A172 (cell line): ENCODE results near the gene ENOX1. TPM values are rescaled to one million over a fixed set of nuclear protein-coding genes. Genes with fewer than 3 reads are reported as not detected.
A peak's percentile ranks its signal among the peaks of the same experiment; 100 is the strongest.
"Not testable (repeated sequence)": the region's sequence is repeated elsewhere in the genome, so short reads cannot be mapped to it uniquely, and the experiment has no call there.

Source experiments
- DNase-seq: peaks from one replicate; pipeline ENCODE4 v3.0.0-alpha.2; 2015; ENCODE audit warnings: low spot score
- total RNA-seq: library from RNA; depleted of rRNA; stranded (reverse); fragments of >200 nt; shearing (Covaris generic); gene quantifications from 2 replicates; pipeline ENCODE4 v1.2.3, GENCODE V29; 2014

Gene ENOX1
- total RNA-seq, 1 experiment from 2014 or later = not detected

GRCh38 chr13:43356567-43356966 lies 430.2 kb downstream of the ENOX1 start:
- DNase-seq = no peak

GRCh38 chr13:43355774-43356173 lies 431.0 kb downstream of the ENOX1 start:
- DNase-seq = no peak

DNA sequence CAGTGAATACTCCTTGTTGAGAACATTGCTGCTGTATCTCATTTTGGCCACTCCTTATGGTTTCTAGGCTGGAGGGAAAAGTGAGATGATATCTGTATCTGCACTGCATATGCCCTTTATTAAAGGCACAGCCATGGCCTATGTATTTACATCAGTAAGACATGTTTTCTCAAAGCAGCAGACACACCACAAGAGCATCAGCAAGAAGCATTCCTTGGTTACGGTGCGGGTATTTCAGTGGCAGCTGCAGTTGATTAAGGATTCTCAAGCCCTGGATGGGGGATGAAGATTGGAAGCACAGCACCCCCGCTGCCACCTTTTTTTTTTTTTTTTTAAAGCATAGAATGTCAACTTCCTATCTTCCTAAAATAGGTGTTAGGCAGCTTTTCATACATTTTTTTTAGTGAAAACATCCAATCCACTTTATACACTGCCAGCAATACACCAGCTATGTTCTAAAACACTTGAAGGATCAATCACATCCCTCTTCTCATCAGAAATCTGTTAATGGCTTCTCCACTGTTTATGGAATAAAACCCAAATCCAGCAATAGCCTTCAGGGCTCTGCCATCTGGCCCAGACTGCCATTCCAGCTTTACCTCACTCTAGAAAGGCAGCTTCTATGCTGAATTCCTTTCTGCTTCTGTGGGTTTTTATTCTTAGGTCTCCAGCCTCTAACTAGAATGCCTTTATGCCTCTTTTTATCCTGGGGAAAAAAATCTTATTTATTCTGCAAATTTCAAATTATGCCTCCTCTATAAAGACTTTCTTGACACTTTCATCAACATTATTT lies 432.4 kb downstream of the ENOX1 start:
- no peak for DNase-seq

DNA sequence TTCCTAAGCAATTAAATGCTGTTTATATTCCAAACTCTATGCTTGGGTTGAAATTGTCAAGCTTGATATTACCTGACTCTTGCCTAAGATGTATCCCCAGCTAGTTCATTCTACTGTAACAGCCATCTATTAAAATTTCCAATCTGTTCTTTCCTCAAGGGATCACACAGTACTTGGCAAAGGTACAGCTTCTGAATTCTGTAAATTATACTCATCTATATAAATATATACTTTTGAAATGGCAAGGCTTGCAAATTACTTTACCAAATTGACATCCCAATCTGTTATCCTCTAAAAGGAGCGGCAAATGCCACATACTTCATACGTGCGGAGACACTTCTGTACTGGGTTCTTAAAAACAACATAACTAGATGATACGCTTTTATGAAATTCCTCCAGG lies 433.1 kb downstream of the ENOX1 start:
- DNase-seq = no peak

DNA sequence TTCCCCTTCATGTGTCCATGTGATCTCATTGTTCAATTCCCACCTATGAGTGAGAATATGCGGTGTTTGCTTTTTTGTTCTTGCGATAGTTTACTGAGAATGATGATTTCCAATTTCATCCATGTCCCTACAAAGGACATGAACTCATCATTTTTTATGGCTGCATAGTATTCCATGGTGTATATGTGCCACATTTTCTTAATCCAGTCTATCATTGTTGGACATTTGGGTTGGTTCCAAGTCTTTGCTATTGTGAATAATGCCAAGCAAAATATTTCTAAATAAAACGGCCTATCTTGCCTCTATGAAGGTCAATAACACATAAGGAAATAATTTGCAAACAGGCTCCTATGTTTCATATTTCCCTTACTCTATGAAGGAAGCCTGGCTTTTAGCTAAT lies 435.2 kb downstream of the ENOX1 start:
- DNase-seq = not testable (repeated sequence)

DNA sequence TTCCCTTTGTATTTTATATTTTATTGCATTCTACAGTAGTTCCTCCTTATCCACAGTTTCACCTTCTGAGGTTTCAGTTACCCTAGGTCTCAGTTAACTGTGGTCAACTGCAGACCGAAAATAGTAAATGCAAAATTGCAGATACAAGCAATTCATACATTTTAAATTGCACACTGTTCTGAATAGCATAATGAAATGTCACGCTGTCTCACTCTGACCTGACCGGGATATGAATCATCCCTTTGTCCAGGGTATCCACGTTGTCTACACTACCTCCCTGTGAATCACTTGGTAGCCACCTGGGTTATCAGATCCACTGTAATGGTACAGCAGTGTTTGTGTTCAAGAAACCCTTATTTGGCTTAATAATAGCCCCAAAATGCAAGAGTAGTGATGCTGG lies 438.4 kb downstream of the ENOX1 start:
- peak; percentile 66 for DNase-seq

- no peak for DNase-seq
Observed at GRCh38 chr13:43347877-43348276, 438.9 kb downstream of the ENOX1 start.

DNA sequence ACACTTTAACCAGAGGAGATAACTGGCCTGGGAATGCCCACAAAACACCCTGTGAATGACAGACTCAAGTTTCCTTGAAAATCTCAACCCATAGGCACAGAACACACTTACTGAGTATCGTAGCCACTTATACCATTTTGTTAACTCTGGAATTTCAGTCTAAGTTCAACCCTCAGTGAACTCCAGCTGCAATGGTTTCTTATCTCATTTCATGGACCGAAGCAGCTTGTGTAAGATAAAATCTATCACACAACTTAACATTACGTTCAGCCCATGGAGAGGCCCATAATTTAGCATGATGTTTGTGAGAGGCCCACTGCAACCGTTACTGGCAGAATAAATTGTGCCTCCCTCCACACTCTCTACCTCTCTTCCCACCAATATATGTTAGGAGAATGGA lies 440.3 kb downstream of the ENOX1 start:
- DNase-seq = no peak

DNA sequence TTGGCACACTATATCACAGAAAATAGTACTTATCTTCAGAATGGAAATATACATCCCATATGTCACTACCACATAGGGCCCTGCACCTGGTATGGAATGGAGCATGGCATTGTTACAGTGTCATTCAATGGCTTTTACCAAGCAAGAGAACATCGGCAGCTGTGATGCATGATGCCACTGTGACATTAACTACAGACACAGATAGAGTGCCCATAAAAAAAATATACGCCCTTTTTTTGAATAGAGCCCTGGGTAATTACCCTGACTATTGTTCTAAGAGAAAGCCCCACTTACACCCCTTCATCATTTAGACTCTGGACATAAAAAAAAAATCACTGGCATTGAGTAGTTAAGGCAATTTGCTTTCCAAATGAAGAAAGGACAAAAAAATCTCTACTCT lies 443.1 kb downstream of the ENOX1 start:
- DNase-seq = no peak

DNA sequence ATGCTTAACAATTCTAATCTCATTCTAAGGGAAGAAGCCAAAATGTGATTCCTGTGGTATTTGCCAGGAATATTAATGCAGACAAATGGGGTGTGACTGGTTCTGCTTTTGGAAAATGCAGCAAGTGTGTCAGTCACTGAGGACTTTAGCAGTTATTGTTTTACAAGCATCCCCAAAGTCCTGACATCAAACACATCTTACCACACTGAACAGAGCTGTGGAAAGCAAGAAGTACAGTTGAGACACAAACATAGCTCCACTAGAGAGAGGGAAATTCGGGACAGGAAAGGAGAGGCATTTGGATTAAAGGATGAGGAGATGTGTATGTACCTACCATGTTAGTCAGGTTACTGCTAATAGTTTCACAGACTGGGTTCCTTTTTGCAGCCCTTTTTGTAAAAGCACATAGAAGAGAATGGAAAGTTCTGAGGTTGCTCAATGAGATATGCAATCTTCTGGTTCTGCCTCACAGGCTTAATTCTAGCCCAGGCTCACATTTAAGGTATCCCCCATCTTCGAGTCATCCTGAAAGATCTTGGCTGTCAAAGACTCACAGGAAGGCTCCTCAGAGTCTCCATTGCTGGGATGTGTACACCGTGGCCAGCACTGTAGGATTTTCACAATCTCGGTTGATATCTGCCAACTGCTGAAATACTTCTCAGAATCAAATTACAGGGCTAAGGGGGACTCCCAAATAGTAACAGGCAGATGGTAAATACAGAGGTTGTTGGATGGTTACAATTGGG lies 446.8 kb downstream of the ENOX1 start:
- no peak for DNase-seq

- DNase-seq = no peak
Observed at GRCh38 chr13:43339145-43339804, 447.5 kb downstream of the ENOX1 start.

DNA sequence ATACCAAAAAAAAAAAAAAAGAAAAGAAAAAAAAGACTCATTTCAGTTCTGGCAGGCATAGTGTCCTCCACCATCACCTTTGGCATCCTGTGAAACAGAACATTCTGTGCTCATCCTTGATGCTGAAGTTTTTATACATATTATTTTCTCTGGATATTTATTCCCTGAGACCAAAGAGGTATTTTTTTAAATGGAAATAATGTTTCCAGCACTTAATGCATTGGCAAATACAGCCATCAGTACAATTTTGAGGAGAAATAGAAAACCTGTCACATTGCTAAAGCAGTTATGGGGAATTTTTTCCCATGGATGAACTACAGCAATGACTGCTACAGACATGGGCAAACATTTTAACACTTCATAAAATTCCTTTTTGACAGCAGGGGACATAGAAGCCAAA lies 451.0 kb downstream of the ENOX1 start:
- no peak for DNase-seq

DNA sequence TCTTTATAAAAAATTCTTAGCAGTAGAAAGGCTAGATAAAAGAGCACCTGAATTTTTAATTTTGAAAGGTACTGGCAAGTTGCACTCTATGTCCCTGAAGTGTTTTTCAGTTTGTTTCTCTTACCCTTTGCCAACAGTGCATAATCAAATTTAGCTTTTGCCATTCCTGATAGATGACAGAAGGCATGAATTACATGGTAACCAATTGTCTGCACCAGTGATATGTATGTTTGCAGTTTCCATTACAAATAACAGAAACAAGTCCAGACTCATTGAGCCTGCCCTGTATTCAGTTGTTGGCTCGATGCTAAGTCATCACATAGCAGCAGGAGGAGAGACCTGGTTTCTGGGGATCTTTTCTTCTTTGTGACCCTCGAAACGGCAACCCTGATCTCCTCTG lies 453.6 kb downstream of the ENOX1 start:
- no peak for DNase-seq

GRCh38 chr13:43331672-43332071 lies 455.1 kb downstream of the ENOX1 start:
- no peak for DNase-seq

- no peak for DNase-seq
Observed at GRCh38 chr13:43329702-43330101, 457.1 kb downstream of the ENOX1 start.

DNA sequence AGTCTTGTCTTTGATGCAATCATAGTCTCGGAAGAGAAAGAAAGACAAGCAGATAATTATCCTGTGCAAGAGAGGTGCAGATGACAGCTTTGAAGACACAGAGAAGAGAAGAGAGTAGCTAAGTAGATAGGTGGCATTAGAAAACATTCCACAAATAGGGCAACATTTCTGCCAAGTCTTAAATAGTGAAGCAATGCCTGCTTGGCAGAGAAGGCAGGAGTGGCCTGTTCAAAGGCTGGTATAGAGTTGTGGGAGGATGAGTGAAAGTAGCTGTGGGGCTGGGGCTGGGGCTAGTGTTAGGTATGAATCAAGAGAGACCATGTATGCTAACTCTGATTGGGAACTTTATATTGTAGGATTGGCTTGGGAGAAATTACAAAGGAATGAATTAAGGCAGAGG lies 457.9 kb downstream of the ENOX1 start:
- DNase-seq = no peak

GRCh38 chr13:43326100-43326499 lies 460.7 kb downstream of the ENOX1 start:
- DNase-seq = no peak

- DNase-seq = no peak
Observed at GRCh38 chr13:43325636-43326035, 461.1 kb downstream of the ENOX1 start.

- DNase-seq = no peak
Observed at GRCh38 chr13:43324129-43324528, 462.6 kb downstream of the ENOX1 start.

DNA sequence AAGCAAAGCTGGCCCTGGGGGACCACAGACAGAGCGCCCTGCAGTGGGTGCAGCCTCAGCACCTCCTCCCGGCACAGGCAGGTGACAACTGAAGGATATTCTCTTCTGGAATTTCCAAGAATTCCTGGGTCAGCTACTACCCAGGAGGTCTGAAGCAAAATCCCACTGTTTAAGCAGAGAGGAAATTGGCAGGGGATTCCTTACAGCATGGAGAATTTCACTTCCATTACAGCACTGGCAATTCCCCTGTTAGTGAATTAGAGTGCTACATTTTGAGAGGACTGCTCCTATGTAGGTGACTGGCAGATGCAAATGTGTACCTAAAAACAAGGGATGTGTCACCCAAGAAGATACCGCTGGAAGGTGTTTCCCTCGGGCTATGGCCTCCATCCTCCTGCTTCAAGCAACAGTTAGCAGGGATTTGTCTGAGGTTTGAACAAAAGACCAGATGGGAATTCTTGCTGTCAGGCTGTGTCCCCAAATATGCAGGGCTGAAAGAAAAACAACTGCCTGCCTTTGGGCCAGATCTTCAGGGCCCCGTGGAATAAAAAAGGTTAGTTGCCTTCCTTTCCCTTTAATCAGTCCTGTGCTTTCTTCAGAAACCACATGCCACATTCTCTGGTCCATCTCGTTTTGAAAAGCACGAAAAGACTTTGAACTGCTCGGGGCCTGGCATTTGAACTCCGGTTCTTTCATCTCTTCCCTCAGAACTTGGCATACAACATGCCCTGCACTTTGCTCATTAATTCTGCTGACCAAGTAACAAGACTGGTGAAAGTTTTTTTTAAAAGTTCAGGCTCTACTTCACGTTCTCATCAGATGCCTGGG lies 466.9 kb downstream of the ENOX1 start:
- DNase-seq = no peak

DNA sequence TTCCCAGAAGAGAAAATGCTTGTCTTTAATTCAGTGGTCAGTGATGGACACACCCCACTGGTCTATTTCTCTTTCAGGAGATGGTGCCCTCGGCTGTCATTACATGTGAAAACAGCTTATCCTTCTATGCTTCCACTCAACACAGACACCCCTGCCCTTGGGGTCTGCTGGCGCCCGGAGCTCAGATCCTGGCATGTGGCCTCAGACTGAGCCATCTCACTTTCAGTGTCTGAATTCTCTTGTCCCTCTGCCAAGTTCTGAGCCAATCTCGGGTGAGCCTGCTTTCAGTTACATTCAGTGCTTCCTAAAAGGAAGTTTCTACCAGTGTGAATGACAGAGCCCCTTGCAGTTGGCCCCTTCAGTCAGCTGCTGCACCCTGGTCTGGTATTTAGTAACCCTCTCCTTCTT lies 469.8 kb downstream of the ENOX1 start:
- peak; percentile 15 for DNase-seq

DNA sequence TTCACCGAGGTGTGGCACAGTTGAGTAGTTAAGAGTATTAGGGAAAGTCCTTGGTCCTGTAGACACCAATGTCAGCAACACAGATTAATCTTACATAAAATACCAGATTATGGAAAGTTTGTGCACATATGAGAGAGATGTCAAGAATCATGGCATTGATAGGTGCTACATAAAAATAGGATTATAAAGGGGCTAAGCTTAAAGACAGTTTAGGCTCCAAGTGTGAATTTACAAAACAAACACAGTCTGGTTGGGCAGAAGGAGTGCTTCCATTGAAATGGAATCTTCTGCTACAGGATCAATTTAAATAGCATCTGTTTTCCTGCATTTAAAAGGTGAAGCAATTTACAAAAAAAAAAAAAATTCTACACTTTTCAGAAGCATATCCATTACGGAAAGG lies 470.5 kb downstream of the ENOX1 start:
- DNase-seq = no peak
